CD4-positive, alpha-beta T cell (primary cell): ENCODE results near the gene JAG1. TPM values are rescaled to one million over a fixed set of nuclear protein-coding genes. Genes with fewer than 3 reads are reported as not detected.

Experiments
- ATAC-seq: fragments of 200-7000 bp; cut with Tn5 transposase; one replicate; pipeline ENCODE4 v1.10.0; 2022; ENCODE audit warnings: mild to moderate bottlenecking; ENCODE audit not compliant: poor library complexity
- CTCF ChIA-PET: fragments of 350-600 bp; sonication (Branson Sonifier 250); formaldehyde crosslinking; loops from one replicate; lab custom pipeline; 2021; ENCODE audit warnings: antibody characterized with exemption, inconsistent platforms; lab: Charles Lee
- POLR2A ChIA-PET: fragments of 350-600 bp; sonication (Branson Sonifier 250); formaldehyde crosslinking; loops from one replicate; lab custom pipeline; 2021; ENCODE audit warnings: antibody characterized with exemption, inconsistent platforms; lab: Charles Lee
- DNase-seq, 14 experiments: peaks; one replicate each; pipeline ENCODE4 v3.0.0-alpha.2; 2013 to 2020; ENCODE audit warnings: mixed read lengths in 2 of 14
- H3K27ac ChIP-seq, 2 donors: one replicate each; pipeline versions ENCODE4 v1.5.1 to v1.7.0; 2013; ENCODE audit warnings: low read length in 2 of 2, low read depth in 1 of 2, mild to moderate bottlenecking in 1 of 2
- H3K27me3 ChIP-seq, 2 experiments: 1 replicate in 1 of 2; 2 replicates in 1 of 2; pipeline versions ENCODE4 v1.6.1 to v1.7.0; 2013; ENCODE audit warnings: low read length in 2 of 2, control low read depth in 1 of 2, mild to moderate bottlenecking in 1 of 2, moderate library complexity in 1 of 2; ENCODE audit not compliant: insufficient read depth in 2 of 2, control insufficient read depth in 1 of 2
- H3K36me3 ChIP-seq: one replicate; pipeline ENCODE4 v1.6.1; 2013; ENCODE audit warnings: low read length, control low read depth; ENCODE audit not compliant: insufficient read depth
- H3K4me1 ChIP-seq: one replicate; pipeline ENCODE4 v1.6.1; 2013; ENCODE audit warnings: low read length, control low read depth; ENCODE audit not compliant: insufficient read depth
- H3K4me3 ChIP-seq: one replicate; pipeline ENCODE4 v1.5.1; 2013; ENCODE audit warnings: mild to moderate bottlenecking, low read length, moderate library complexity
- H3K9me3 ChIP-seq, 2 experiments: 1 replicate in 1 of 2; 2 replicates in 1 of 2; pipeline versions ENCODE4 v1.6.1 to v1.7.0; 2013; ENCODE audit warnings: low read length in 2 of 2, mild to moderate bottlenecking in 2 of 2, control low read depth in 1 of 2, moderate library complexity in 1 of 2; ENCODE audit not compliant: control insufficient read depth in 1 of 2, insufficient read depth in 1 of 2
- H3K27ac Mint-ChIP-seq: one replicate; pipeline ENCODE4 v1.8.0; 2020; ENCODE audit warnings: mixed read lengths
- H3K27me3 Mint-ChIP-seq: one replicate; pipeline ENCODE4 v1.8.0; 2021; ENCODE audit warnings: mixed read lengths
- H3K36me3 Mint-ChIP-seq: one replicate; pipeline ENCODE4 v1.8.0; 2021; ENCODE audit warnings: low read depth, mixed read lengths
- H3K4me1 Mint-ChIP-seq: one replicate; pipeline ENCODE4 v1.8.0; 2021; ENCODE audit warnings: low read depth, mixed read lengths
- H3K4me3 Mint-ChIP-seq: one replicate; pipeline ENCODE4 v1.8.0; 2020; ENCODE audit warnings: mild to moderate bottlenecking, mixed read lengths
- H3K9me3 Mint-ChIP-seq: one replicate; pipeline ENCODE4 v1.8.0; 2020; ENCODE audit warnings: mixed read lengths
- intact Hi-C, 2 experiments: fragments of 100-400 bp; cut with DNase I in 1 of 2; cut with micrococcal nuclease in 1 of 2; formaldehyde crosslinking; loops; one replicate each; pipeline versions ENCODE4 v1.15.1 to v1.9.0; 2023 to 2025; cut with DNase I, micrococcal nuclease
- total RNA-seq, 174 experiments: library from RNA in 2 of 174; stranded (reverse) in 2 of 174; gene quantifications; one replicate each; pipeline ENCODE4 v1.2.3 and lab custom pipeline; 2021 to 2026
- TF ChIP-seq, protein P1 (sequence below): fragments of 200-600 bp; IDR thresholded peaks from one replicate; pipeline ENCODE4 v1.8.0; 2022; ENCODE audit warnings: antibody characterized with exemption, mild to moderate bottlenecking

Gene JAG1
- total RNA-seq, 2 experiments from 2014 or later, result 0.77 to 1.2 TPM

DNA sequence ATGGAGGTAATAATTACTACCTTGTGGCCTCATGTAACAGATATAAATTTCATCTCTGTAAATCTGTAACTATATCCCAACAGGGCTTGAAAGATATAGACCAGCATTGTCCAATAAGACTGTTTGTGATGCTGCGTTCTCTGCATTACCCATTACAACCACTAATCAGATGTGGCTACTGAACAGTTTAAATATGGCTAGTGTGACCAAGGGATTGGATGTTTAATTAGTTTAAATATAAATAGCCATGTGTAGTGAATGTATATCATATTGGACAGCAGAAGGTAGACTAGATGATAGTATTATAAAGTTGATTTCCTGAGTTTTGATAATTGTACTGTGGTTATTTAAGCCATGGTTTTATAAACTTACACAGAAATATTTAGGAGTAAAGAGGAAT, 27.8 kb upstream of the JAG1 start:
- no peaks in the 10 kb centered on the region for H3K4me1 ChIP-seq
- no peaks in the 10 kb centered on the region for H3K36me3 ChIP-seq
- H3K4me3 ChIP-seq, result no peak overlapping the region
- Mint-ChIP-seq H3K4me3 (no peak overlapping the region), H3K9me3 (no peaks in the 10 kb centered on the region), H3K27ac (no peak overlapping the region), H3K36me3 (no peaks in the 10 kb centered on the region), H3K27me3 (peaks cover 5% of the 10 kb centered on the region), H3K4me1 (no peaks in the 10 kb centered on the region)
- H3K27me3 ChIP-seq, result no peaks in the 10 kb centered on the region
- intact Hi-C loops, result no loop called here
- no peak overlapping the region for H3K27ac ChIP-seq
- H3K9me3 ChIP-seq, result peaks cover 3 to 4% of the 10 kb centered on the region in 2 experiments
- ATAC-seq (no peak), DNase-seq (no peak)
- CTCF ChIA-PET, result no interaction called here
- TF ChIP-seq, protein P1, sequence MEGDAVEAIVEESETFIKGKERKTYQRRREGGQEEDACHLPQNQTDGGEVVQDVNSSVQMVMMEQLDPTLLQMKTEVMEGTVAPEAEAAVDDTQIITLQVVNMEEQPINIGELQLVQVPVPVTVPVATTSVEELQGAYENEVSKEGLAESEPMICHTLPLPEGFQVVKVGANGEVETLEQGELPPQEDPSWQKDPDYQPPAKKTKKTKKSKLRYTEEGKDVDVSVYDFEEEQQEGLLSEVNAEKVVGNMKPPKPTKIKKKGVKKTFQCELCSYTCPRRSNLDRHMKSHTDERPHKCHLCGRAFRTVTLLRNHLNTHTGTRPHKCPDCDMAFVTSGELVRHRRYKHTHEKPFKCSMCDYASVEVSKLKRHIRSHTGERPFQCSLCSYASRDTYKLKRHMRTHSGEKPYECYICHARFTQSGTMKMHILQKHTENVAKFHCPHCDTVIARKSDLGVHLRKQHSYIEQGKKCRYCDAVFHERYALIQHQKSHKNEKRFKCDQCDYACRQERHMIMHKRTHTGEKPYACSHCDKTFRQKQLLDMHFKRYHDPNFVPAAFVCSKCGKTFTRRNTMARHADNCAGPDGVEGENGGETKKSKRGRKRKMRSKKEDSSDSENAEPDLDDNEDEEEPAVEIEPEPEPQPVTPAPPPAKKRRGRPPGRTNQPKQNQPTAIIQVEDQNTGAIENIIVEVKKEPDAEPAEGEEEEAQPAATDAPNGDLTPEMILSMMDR, result no peak
- POLR2A ChIA-PET, result no interaction called here

GRCh38 chr20:10699941-10700340, 26.1 kb upstream of the JAG1 start:
- DNase-seq (no peak), ATAC-seq (no peak)
- H3K27me3 ChIP-seq, result no peaks in the 10 kb centered on the region
- H3K27ac ChIP-seq, result no peak overlapping the region
- peaks cover 5% of the 10 kb centered on the region for H3K27me3 Mint-ChIP-seq
- no peaks in the 10 kb centered on the region for H3K4me1 Mint-ChIP-seq
- peaks cover 0 to 4% of the 10 kb centered on the region in 2 experiments for H3K9me3 ChIP-seq
- no peaks in the 10 kb centered on the region for H3K36me3 ChIP-seq
- H3K4me3 Mint-ChIP-seq, result no peak overlapping the region
- ChIA-PET CTCF (no interaction called here), POLR2A (no interaction called here)
- TF ChIP-seq, protein P1, result no peak
- H3K9me3 Mint-ChIP-seq, result no peaks in the 10 kb centered on the region
- H3K4me1 ChIP-seq, result no peaks in the 10 kb centered on the region
- H3K27ac Mint-ChIP-seq, result no peak overlapping the region
- no peaks in the 10 kb centered on the region for H3K36me3 Mint-ChIP-seq
- no peak overlapping the region for H3K4me3 ChIP-seq
- intact Hi-C loops, result no loop called here

DNA sequence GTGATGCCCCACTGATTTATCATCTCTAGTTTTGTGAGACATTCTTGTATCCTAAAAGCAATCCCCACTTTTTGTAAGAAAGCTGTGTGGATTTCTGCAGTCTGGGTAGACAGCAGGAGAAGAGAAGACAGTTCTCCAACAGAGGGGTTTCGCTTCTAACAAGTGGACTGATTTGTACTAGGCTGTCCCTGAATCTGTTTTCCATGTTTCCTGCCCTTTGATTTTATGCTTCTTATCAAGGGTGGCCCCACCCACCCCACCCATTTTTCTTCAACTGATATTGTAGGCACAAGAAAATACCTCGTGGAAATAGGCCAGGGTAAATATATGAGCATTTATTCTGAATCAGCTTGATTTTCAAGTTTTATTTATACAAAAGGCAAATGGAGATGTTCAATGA, 25.7 kb upstream of the JAG1 start:
- Histone ChIP-seq H3K4me1 (no peaks in the 10 kb centered on the region), H3K27me3 (no peaks in the 10 kb centered on the region), H3K36me3 (no peaks in the 10 kb centered on the region), H3K9me3 (peaks cover 0 to 4% of the 10 kb centered on the region in 2 experiments), H3K27ac (no peak overlapping the region), H3K4me3 (no peak overlapping the region)
- intact Hi-C loops, result no loop called here
- no peaks in the 10 kb centered on the region for H3K36me3 Mint-ChIP-seq
- H3K9me3 Mint-ChIP-seq, result no peaks in the 10 kb centered on the region
- DNase-seq (no peak), ATAC-seq (no peak)
- no peak overlapping the region for H3K27ac Mint-ChIP-seq
- POLR2A ChIA-PET, result no interaction called here
- CTCF ChIA-PET, result no interaction called here
- TF ChIP-seq, protein P1, result no peak
- H3K27me3 Mint-ChIP-seq, result peaks cover 5% of the 10 kb centered on the region
- no peaks in the 10 kb centered on the region for H3K4me1 Mint-ChIP-seq
- H3K4me3 Mint-ChIP-seq, result no peak overlapping the region
